Measurements from ENCODE around the gene DACT3. TPM values are rescaled to one million over a fixed set of nuclear protein-coding genes. Genes with fewer than 3 reads are reported as not detected.

Gene DACT3
- total and polyA plus RNA-seq, 2 experiments from 2014 or later: 0.78 to 2.6 TPM

DNA sequence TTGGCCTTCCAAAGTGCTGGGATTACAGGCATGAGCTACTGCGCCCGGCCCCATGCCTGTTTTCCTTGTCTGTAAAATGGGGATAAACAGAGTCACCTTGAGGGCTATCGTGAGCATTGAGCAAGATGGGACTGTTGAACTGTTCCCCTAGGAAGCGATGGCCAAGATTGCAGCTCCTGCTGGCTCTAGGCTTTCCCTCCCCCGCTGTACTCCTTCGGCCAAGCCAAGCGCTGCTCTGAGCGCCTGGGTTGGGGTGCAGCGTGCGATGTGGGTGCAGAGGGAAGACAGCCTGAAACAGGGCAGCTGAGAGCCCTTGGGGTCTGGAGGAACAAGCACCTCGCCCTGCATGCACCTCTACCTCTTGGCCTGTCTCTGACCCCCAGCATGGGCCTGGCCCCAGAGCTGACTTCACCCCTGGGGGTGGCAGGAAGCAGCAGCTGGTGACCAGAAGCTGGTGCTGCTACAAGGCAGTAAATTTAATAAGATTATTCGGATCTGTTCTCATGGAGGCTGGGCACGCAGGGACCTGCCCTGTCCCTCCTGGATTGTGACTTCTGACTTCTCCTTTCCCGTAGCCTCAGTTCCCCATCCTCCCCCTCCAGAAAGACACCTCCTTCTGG lies 30.3 kb downstream of the DACT3 start (continued):
- TF ChIP-seq, protein P1, sequence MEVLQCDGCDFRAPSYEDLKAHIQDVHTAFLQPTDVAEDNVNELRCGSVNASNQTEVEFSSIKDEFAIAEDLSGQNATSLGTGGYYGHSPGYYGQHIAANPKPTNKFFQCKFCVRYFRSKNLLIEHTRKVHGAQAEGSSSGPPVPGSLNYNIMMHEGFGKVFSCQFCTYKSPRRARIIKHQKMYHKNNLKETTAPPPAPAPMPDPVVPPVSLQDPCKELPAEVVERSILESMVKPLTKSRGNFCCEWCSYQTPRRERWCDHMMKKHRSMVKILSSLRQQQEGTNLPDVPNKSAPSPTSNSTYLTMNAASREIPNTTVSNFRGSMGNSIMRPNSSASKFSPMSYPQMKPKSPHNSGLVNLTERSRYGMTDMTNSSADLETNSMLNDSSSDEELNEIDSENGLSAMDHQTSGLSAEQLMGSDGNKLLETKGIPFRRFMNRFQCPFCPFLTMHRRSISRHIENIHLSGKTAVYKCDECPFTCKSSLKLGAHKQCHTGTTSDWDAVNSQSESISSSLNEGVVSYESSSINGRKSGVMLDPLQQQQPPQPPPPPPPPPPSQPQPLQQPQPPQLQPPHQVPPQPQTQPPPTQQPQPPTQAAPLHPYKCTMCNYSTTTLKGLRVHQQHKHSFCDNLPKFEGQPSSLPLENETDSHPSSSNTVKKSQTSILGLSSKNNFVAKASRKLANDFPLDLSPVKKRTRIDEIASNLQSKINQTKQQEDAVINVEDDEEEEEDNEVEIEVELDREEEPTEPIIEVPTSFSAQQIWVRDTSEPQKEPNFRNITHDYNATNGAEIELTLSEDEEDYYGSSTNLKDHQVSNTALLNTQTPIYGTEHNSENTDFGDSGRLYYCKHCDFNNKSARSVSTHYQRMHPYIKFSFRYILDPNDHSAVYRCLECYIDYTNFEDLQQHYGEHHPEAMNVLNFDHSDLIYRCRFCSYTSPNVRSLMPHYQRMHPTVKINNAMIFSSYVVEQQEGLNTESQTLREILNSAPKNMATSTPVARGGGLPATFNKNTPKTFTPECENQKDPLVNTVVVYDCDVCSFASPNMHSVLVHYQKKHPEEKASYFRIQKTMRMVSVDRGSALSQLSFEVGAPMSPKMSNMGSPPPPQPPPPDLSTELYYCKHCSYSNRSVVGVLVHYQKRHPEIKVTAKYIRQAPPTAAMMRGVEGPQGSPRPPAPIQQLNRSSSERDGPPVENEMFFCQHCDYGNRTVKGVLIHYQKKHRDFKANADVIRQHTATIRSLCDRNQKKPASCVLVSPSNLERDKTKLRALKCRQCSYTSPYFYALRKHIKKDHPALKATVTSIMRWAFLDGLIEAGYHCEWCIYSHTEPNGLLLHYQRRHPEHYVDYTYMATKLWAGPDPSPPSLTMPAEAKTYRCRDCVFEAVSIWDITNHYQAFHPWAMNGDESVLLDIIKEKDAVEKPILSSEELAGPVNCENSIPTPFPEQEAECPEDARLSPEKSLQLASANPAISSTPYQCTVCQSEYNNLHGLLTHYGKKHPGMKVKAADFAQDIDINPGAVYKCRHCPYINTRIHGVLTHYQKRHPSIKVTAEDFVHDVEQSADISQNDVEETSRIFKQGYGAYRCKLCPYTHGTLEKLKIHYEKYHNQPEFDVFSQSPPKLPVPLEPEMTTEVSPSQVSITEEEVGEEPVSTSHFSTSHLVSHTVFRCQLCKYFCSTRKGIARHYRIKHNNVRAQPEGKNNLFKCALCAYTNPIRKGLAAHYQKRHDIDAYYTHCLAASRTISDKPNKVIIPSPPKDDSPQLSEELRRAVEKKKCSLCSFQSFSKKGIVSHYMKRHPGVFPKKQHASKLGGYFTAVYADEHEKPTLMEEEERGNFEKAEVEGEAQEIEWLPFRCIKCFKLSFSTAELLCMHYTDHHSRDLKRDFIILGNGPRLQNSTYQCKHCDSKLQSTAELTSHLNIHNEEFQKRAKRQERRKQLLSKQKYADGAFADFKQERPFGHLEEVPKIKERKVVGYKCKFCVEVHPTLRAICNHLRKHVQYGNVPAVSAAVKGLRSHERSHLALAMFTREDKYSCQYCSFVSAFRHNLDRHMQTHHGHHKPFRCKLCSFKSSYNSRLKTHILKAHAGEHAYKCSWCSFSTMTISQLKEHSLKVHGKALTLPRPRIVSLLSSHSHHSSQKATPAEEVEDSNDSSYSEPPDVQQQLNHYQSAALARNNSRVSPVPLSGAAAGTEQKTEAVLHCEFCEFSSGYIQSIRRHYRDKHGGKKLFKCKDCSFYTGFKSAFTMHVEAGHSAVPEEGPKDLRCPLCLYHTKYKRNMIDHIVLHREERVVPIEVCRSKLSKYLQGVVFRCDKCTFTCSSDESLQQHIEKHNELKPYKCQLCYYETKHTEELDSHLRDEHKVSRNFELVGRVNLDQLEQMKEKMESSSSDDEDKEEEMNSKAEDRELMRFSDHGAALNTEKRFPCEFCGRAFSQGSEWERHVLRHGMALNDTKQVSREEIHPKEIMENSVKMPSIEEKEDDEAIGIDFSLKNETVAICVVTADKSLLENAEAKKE (CRISPR knock-in tag; IDR thresholded peaks at IDR 0.05): no peak
- no peak for TF ChIP-seq CREB1 (CRISPR knock-in tag; IDR thresholded peaks at IDR 0.05; ENCODE audit: low read depth)
- no peak for TF ChIP-seq POLR2AphosphoS5 (IDR thresholded peaks at IDR 0.05; ENCODE audit: low read depth)
- no peak for TF ChIP-seq STAT1 (IDR thresholded peaks at IDR 0.05; ENCODE audit: unreplicated experiment)

DNA sequence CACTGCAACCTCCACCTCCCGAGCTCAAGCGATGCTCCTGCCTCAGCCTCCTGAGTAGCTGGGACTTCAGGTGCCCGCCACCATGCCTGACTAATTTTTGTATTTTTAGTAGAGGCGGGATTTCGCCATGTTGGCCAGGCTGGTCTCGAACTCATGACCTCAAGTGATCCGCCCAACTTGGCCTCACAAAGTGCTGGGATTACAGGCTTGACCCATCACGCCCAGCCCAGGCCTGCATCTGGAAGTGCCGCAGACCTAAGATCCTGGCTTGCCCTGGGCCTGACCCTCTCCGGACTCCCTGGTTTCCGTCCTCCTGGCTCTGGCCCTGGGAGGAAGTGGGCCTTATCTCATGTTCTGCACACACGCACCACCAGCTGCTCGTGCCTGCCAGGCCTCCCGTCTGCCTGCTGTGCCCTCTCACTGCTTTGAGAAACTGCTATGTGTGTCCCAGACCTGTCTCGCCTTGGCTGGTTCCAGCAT lies 31.4 kb downstream of the DACT3 start:
- ATAC-seq: no peak
- H2AFZ ChIP-seq: peak overlapping the region; percentile 32; the same call in 1 of the 2 replicates
- no peak for TF ChIP-seq EZH2 (IDR thresholded peaks at IDR 0.05; ENCODE audit: low read depth, unreplicated experiment)
- TF ChIP-seq ZNF331 (CRISPR knock-in tag; IDR thresholded peaks at IDR 0.05; ENCODE audit: low read depth): no peak
- no peak for TF ChIP-seq CREB1 (CRISPR knock-in tag; IDR thresholded peaks at IDR 0.05; ENCODE audit: low read depth)
- TF ChIP-seq, protein P2, sequence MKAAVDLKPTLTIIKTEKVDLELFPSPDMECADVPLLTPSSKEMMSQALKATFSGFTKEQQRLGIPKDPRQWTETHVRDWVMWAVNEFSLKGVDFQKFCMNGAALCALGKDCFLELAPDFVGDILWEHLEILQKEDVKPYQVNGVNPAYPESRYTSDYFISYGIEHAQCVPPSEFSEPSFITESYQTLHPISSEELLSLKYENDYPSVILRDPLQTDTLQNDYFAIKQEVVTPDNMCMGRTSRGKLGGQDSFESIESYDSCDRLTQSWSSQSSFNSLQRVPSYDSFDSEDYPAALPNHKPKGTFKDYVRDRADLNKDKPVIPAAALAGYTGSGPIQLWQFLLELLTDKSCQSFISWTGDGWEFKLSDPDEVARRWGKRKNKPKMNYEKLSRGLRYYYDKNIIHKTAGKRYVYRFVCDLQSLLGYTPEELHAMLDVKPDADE (IDR thresholded peaks at IDR 0.05): no peak
- no peak for TF ChIP-seq JUNB (IDR thresholded peaks at IDR 0.05; ENCODE audit: unreplicated experiment)
- TF ChIP-seq, protein P1 (CRISPR knock-in tag; IDR thresholded peaks at IDR 0.05): no peak

More for the DNA sequence above, 31.4 kb downstream of the DACT3 start:
- H3K4me3 Mint-ChIP-seq: no peak overlapping the region
- no peak for DNase-seq (ENCODE audit: low spot score)
- H3K79me2 ChIP-seq (replicated peaks; ENCODE audit: insufficient read depth): no peaks in the 10 kb centered on the region
- no peaks in the 10 kb centered on the region for H3K36me3 Mint-ChIP-seq (ENCODE audit: low read depth)
- 0 out of 2 replicates have a peak, but pooled peaks cover 2% of the 10 kb centered on the region for H3F3A ChIP-seq (replicated peaks; ENCODE audit: low read depth)
- peaks cover 36% of the 10 kb centered on the region for H3K27me3 Mint-ChIP-seq (ENCODE audit: insufficient read depth, low read depth, poor library complexity)
- H3K27ac Mint-ChIP-seq: no peak overlapping the region
- peaks cover 19% of the 10 kb centered on the region for H3K4me1 ChIP-seq (ENCODE audit: insufficient read depth)
- H4K20me1 ChIP-seq (replicated peaks; ENCODE audit: insufficient read depth): no peaks in the 10 kb centered on the region; the same call in 1 of the 2 replicates
- H3K27ac ChIP-seq (ENCODE audit: low read depth): no peak overlapping the region
- H3K4me2 ChIP-seq: no peak overlapping the region
- H3K9me3 Mint-ChIP-seq: no peaks in the 10 kb centered on the region
- H3K4me1 Mint-ChIP-seq: peaks cover 20% of the 10 kb centered on the region
- no peaks in the 10 kb centered on the region for H3K36me3 ChIP-seq (ENCODE audit: insufficient read depth)
- no peak overlapping the region for H3K4me3 ChIP-seq
- H3K27me3 ChIP-seq (ENCODE audit: insufficient read depth): peaks cover 20% of the 10 kb centered on the region
- H3K9me2 ChIP-seq (ENCODE audit: insufficient read depth): no peaks in the 10 kb centered on the region

All from GM23338 (cell line).